Astrocyte (in vitro differentiated cells and primary cell): ENCODE measurements around the gene PDP2. TPM values are rescaled to one million over a fixed set of nuclear protein-coding genes. Genes with fewer than 3 reads are reported as not detected.

Experiments
- DNase-seq: peaks from one replicate; pipeline ENCODE4 v3.0.0-alpha.2; 2010; ENCODE audit warnings: low read depth
- FAIRE-seq: peaks from 2 replicates; lab custom pipeline; 2011; peaks lifted over from hg19 to GRCh38; lab: Jason Lieb, UNC
- H2AFZ ChIP-seq: 2 replicates; pipeline ENCODE4 v1.6.0; 2012; ENCODE audit warnings: low read depth, low read length, inconsistent platforms
- H3K27ac ChIP-seq: 2 replicates; pipeline ENCODE4 v1.5.1; 2011; ENCODE audit warnings: low read depth, low read length, inconsistent platforms
- H3K27me3 ChIP-seq: 2 replicates; pipeline ENCODE4 v1.6.0; 2011; ENCODE audit warnings: low read length, inconsistent platforms; ENCODE audit not compliant: insufficient read depth
- H3K36me3 ChIP-seq: 2 replicates; pipeline ENCODE4 v1.5.1; 2011; ENCODE audit warnings: low read length, inconsistent platforms; ENCODE audit not compliant: insufficient read depth
- H3K4me1 ChIP-seq: 2 replicates; pipeline ENCODE4 v1.5.1; 2011; ENCODE audit warnings: low read length, inconsistent platforms; ENCODE audit not compliant: insufficient read depth
- H3K4me2 ChIP-seq: 2 replicates; pipeline ENCODE4 v1.6.0; 2012; ENCODE audit warnings: low read length, inconsistent platforms
- H3K4me3 ChIP-seq: 2 replicates; pipeline ENCODE4 v1.5.1; 2011; ENCODE audit warnings: low read depth, mild to moderate bottlenecking, low read length, inconsistent platforms; ENCODE audit not compliant: insufficient read depth
- H3K79me2 ChIP-seq: 2 replicates; pipeline ENCODE4 v1.6.0; 2012; ENCODE audit warnings: mild to moderate bottlenecking, low read length, inconsistent platforms; ENCODE audit not compliant: insufficient read depth
- H3K9ac ChIP-seq: 2 replicates; pipeline ENCODE4 v1.6.0; 2012; ENCODE audit warnings: mild to moderate bottlenecking, low read length, inconsistent platforms
- H3K9me3 ChIP-seq: 2 replicates; pipeline ENCODE4 v1.5.1; 2012; ENCODE audit warnings: low read depth, mild to moderate bottlenecking, low read length, inconsistent platforms; ENCODE audit not compliant: insufficient read depth
- H4K20me1 ChIP-seq: 2 replicates; pipeline ENCODE4 v1.6.0; 2012; ENCODE audit warnings: low read length, inconsistent platforms; ENCODE audit not compliant: insufficient read depth
- H3K27ac Mint-ChIP-seq: one replicate; pipeline ENCODE4 v1.8.0; 2021; ENCODE audit warnings: mild to moderate bottlenecking, mixed read lengths; ENCODE audit not compliant: unreplicated experiment
- H3K27me3 Mint-ChIP-seq: one replicate; pipeline ENCODE4 v1.8.0; 2021; ENCODE audit warnings: low read depth, mixed read lengths; ENCODE audit not compliant: unreplicated experiment
- H3K36me3 Mint-ChIP-seq: one replicate; pipeline ENCODE4 v1.8.0; 2021; ENCODE audit warnings: low read depth, mixed read lengths; ENCODE audit not compliant: unreplicated experiment
- H3K4me1 Mint-ChIP-seq: one replicate; pipeline ENCODE4 v1.8.0; 2021; ENCODE audit warnings: low read depth, mixed read lengths; ENCODE audit not compliant: unreplicated experiment
- H3K4me3 Mint-ChIP-seq: one replicate; pipeline ENCODE4 v1.8.0; 2021; ENCODE audit warnings: mild to moderate bottlenecking, moderate library complexity, mixed read lengths; ENCODE audit not compliant: unreplicated experiment
- H3K9me3 Mint-ChIP-seq: one replicate; pipeline ENCODE4 v1.8.0; 2021; ENCODE audit warnings: mild to moderate bottlenecking, mixed read lengths; ENCODE audit not compliant: unreplicated experiment
- EZH2 ChIP-seq: IDR thresholded peaks from 2 replicates; pipeline ENCODE4 v1.6.1; 2012; ENCODE audit warnings: mild to moderate bottlenecking, low read length, inconsistent platforms; ENCODE audit not compliant: insufficient read depth
- total RNA-seq: library from RNA; stranded (reverse); gene quantifications from 2 replicates; pipeline ENCODE4 v1.2.1, GENCODE V29; 2021
- TF ChIP-seq, protein P1 (sequence below): IDR thresholded peaks from 2 replicates; pipeline ENCODE4 v1.5.1; 2011; ENCODE audit warnings: low read depth, mild to moderate bottlenecking, inconsistent platforms, low read length, moderate library complexity; ENCODE audit not compliant: insufficient read depth

The PDP2 gene
- total RNA-seq, 1 donor from 2014 or later = 16.8 TPM

DNA sequence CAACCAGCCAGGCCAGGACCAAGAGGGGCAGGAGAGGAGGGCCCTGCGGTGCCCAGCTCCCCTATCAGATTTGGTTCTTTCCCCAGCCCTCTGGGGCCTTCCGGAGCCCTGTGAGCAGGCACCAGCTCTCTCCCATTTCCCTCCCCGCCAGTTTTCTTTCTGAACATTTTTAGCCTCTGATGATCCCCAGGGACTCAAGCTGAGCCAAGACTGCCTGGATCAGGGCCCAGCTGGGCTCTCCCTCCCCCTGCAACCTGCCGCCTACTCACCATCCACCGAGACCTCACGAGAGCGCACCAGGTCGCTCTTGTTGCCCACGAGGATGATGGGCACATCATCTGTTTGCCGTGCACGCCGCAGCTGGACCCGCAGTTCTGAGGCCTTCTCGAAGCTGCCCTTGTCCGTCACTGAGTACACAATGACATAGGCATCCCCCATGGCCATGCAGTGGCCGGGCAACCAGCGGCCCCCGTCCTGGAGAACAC lies 43.0 kb downstream of the PDP2 start:
- DNase-seq (peak; percentile 34), FAIRE-seq (no peak)
- H3K9me3 Mint-ChIP-seq = no peaks in the 10 kb centered on the region
- Histone ChIP-seq H3K79me2 (no peaks in the 10 kb centered on the region), H3K27me3 (peaks cover 27% of the 10 kb centered on the region), H3K9me3 (no peaks in the 10 kb centered on the region), H3K4me3 (no peak overlapping the region), H3K36me3 (no peaks in the 10 kb centered on the region), H3K9ac (no peak overlapping the region), H3K4me2 (peak overlapping the region; percentile 83), H4K20me1 (peaks cover 19% of the 10 kb centered on the region), H3K4me1 (peaks cover 34% of the 10 kb centered on the region), H3K27ac (no peak overlapping the region), H2AFZ (no peak overlapping the region)
- TF ChIP-seq, protein P1, sequence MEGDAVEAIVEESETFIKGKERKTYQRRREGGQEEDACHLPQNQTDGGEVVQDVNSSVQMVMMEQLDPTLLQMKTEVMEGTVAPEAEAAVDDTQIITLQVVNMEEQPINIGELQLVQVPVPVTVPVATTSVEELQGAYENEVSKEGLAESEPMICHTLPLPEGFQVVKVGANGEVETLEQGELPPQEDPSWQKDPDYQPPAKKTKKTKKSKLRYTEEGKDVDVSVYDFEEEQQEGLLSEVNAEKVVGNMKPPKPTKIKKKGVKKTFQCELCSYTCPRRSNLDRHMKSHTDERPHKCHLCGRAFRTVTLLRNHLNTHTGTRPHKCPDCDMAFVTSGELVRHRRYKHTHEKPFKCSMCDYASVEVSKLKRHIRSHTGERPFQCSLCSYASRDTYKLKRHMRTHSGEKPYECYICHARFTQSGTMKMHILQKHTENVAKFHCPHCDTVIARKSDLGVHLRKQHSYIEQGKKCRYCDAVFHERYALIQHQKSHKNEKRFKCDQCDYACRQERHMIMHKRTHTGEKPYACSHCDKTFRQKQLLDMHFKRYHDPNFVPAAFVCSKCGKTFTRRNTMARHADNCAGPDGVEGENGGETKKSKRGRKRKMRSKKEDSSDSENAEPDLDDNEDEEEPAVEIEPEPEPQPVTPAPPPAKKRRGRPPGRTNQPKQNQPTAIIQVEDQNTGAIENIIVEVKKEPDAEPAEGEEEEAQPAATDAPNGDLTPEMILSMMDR = no peak
- no peak for TF ChIP-seq EZH2
- peaks cover 52% of the 10 kb centered on the region for H3K27me3 Mint-ChIP-seq
- no peak overlapping the region for H3K27ac Mint-ChIP-seq
- no peak overlapping the region for H3K4me3 Mint-ChIP-seq
- peaks cover 21% of the 10 kb centered on the region for H3K4me1 Mint-ChIP-seq
- H3K36me3 Mint-ChIP-seq = peaks cover 7% of the 10 kb centered on the region

DNA sequence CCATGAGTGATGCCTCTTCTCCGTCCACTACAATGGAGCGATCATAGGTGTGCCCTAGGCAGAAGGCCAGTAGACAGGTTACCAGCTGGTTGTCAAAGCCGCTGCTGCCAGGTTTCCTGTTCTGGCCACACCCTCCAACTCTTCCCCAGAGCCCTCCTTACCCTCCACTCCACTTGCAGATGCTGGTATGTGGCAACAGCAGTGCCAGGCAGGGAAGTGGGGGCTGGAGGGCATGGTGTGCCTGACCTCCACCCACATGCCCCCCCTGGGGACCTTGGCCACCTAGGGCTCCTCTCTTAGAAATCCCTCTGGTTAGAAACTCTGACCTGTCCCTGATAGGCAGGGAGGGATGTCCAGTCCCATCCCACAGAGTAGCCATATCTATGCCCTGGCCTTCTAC lies 43.6 kb downstream of the PDP2 start:
- Histone ChIP-seq H4K20me1 (peaks cover 19% of the 10 kb centered on the region), H3K9me3 (no peaks in the 10 kb centered on the region), H3K36me3 (no peaks in the 10 kb centered on the region), H3K79me2 (no peaks in the 10 kb centered on the region), H3K9ac (no peak overlapping the region), H3K4me1 (peaks cover 37% of the 10 kb centered on the region), H3K4me2 (peak overlapping the region; percentile 83), H2AFZ (no peak overlapping the region), H3K27me3 (peaks cover 27% of the 10 kb centered on the region), H3K4me3 (no peak overlapping the region), H3K27ac (no peak overlapping the region)
- TF ChIP-seq EZH2 = no peak
- TF ChIP-seq, protein P1 = no peak
- no peak for FAIRE-seq
- Mint-ChIP-seq H3K36me3 (peaks cover 7% of the 10 kb centered on the region), H3K4me3 (no peak overlapping the region), H3K4me1 (peaks cover 23% of the 10 kb centered on the region), H3K9me3 (no peaks in the 10 kb centered on the region), H3K27ac (no peak overlapping the region), H3K27me3 (peaks cover 49% of the 10 kb centered on the region)
- no peak for DNase-seq

DNA sequence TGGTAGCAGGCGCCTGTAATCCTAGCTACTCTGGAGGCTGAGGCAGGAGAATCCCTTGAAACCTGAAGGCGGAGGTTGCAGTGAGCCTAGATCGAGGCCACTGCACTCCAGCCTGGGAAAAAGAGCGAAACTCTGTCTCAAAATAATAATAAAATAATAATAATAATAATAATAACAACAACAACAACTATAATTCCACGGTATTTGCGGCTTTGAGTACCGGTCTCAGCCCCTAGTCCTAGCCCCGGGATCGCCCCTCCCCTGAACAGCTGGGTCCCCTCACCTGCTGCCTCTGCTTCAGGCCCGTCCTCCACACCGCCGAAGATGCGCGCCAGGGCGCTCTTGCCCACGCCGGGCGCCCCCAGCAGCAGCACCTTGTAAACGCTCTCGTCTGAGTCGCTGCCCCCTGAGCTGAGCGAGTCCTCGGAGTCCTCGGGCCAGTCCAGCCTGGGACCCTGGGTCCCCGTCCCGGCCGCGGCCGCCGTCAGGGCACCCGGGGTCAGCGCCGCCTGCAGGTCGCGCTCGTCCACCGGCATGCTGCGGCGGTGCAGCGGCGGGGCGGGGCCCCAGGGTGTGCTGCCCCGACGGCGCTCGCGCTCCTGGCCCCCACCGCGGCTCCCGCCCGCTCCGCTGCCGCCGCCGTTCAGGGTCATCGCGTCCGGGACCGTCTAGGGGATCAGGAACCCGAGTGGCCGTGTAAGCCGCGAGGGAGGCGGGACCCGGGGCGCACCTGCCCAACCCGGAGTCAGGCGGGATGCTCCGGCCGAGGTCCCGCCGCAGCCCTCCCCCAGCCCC lies 44.4 kb downstream of the PDP2 start:
- peaks cover 26% of the 10 kb centered on the region for H3K4me1 Mint-ChIP-seq
- peak overlapping the region; percentile 80 for H3K4me3 Mint-ChIP-seq
- Histone ChIP-seq H3K4me1 (peaks cover 37% of the 10 kb centered on the region), H3K4me2 (peak overlapping the region; percentile 83), H3K36me3 (no peaks in the 10 kb centered on the region), H2AFZ (peak overlapping the region; percentile 22), H3K79me2 (no peaks in the 10 kb centered on the region), H3K9me3 (no peaks in the 10 kb centered on the region), H3K4me3 (peak overlapping the region; percentile 40), H3K9ac (peak overlapping the region; percentile 49), H4K20me1 (peaks cover 19% of the 10 kb centered on the region), H3K27me3 (peaks cover 20% of the 10 kb centered on the region), H3K27ac (no peak overlapping the region)
- H3K9me3 Mint-ChIP-seq = no peaks in the 10 kb centered on the region
- TF ChIP-seq, protein P1 = no peak
- no peak for TF ChIP-seq EZH2
- DNase-seq = no peak
- H3K27ac Mint-ChIP-seq = no peak overlapping the region
- H3K27me3 Mint-ChIP-seq = peaks cover 41% of the 10 kb centered on the region
- peaks cover 7% of the 10 kb centered on the region for H3K36me3 Mint-ChIP-seq
- FAIRE-seq = no peak
